Inferior parietal cortex (tissue), 1 donor: ENCODE results near the gene EVX2.

Source experiments
- DNase-seq: peaks from one replicate; pipeline ENCODE4 v3.0.0-alpha.2; 2016; ENCODE audit errors: extremely low spot score

EVX2 gene

GRCh38 chr2:176082824-176083751 is 674 bp downstream of the EVX2 start:
- DNase-seq: no peak

GRCh38 chr2:176082525-176082823 is 1.3 kb downstream of the EVX2 start:
- no peak for DNase-seq

GRCh38 chr2:176081837-176082524 is 1.8 kb downstream of the EVX2 start:
- DNase-seq: no peak

- no peak for DNase-seq
Observed at GRCh38 chr2:176081376-176081836, 2.4 kb downstream of the EVX2 start.

- no peak for DNase-seq
Observed at GRCh38 chr2:176080540-176081375, 3.0 kb downstream of the EVX2 start.

- no peak for DNase-seq
Observed at GRCh38 chr2:176079831-176080539, 3.8 kb downstream of the EVX2 start.

- DNase-seq: no peak
Observed at GRCh38 chr2:176079285-176079830, 4.4 kb downstream of the EVX2 start.

GRCh38 chr2:176078541-176079284 is 5.0 kb downstream of the EVX2 start:
- no peak for DNase-seq

GRCh38 chr2:176076796-176077195 is 7.0 kb downstream of the EVX2 start:
- no peak for DNase-seq

- no peak for DNase-seq
Observed at GRCh38 chr2:176076063-176076462, 7.7 kb downstream of the EVX2 start.

GRCh38 chr2:176075481-176075880 is 8.3 kb downstream of the EVX2 start:
- DNase-seq: no peak

GRCh38 chr2:176074919-176075425 is 8.8 kb downstream of the EVX2 start:
- no peak for DNase-seq

- DNase-seq: no peak
Observed at GRCh38 chr2:176072951-176073904, 10.5 kb downstream of the EVX2 start.

GRCh38 chr2:176072292-176072669 is 11.5 kb downstream of the EVX2 start:
- no peak for DNase-seq

- DNase-seq: no peak
Observed at GRCh38 chr2:176071330-176072291, 12.2 kb downstream of the EVX2 start.

GRCh38 chr2:176068419-176068832 is 15.3 kb downstream of the EVX2 start:
- no peak for DNase-seq

- DNase-seq: no peak
Observed at GRCh38 chr2:176067589-176068418, 16.0 kb downstream of the EVX2 start.
